Activated T-helper 1 cell treated with Interleukin-2 at 50 U/mL for 16 hours (primary cell): ENCODE results near the gene GPR15LG.
"Not testable (repeated sequence)": the region's sequence is repeated elsewhere in the genome, so short reads cannot be mapped to it uniquely, and the experiment has no call there.

ENCODE experiments used
- DNase-seq: peaks from one replicate; pipeline ENCODE4 v3.0.0-alpha.2; 2020; ENCODE audit warnings: low read depth

Gene GPR15LG

DNA sequence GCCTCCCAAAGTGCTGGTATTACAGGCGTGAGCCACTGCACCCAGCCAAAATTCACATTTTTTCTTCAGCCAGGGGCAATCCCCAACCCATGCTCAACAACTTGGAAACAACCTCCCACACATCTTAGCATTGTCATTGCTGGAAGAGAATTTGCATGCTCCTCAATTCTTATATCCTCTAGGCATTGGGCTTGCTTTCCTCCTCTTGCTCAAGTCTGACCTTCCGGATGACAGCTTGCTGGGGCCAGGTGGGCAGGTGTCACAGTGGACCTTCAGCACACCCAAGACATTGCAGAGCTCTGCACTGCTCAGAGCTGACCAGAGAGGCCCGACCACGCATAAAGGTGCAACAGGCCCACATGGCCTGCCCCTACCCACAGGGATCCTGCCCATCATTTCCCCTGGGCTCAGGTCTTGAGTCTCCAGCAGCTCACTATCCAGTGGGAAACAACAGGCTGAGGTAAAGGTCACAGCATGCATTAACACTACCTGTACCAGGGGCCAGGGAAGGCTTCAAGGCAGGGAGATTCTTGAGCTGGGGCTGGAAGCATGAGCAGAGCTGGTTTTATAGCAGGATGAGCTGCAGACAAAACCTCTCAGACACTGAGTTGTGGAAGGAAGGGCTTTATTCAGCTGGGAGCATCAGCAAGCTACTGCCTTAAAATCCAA, 6.8 kb upstream of the GPR15LG start:
- no peak for DNase-seq

DNA sequence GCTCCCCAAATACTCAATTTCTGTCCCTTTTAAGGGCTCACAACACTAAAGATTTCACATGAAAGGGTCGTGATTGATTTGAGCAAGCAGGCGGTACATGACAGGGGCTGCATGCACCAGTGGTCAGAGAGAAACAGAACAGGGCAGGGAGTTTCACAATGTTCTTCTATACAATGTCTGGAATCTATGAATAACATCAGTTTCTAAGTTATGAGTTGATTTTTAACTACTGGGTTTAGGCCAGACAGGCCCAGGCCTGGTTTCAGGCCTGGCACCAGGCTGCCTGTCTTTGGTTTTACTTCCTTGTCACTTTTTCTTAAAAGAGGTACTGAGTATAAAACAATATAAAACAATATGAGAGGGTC, 6.3 kb upstream of the GPR15LG start:
- not testable (repeated sequence) for DNase-seq

DNA sequence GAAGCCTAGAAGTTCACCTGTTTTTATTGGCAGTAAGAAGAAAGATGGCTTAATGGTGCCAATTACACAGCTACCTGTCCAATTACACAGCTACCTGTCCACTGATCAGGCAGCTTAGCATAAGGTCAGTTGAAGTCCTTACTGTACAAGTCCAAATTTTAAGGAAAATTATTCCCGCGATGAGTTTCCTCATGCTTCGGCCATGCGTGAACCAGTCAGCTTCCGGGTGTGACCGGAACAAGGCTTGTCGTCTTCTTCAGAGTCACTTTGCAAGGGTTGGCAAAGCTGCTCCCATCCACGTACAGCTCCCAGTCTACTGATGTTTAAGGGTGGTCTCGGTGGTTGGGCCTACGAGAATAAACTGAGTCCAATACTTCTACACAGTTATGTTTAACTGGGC, 5.2 kb upstream of the GPR15LG start:
- DNase-seq: not testable (repeated sequence)

DNA sequence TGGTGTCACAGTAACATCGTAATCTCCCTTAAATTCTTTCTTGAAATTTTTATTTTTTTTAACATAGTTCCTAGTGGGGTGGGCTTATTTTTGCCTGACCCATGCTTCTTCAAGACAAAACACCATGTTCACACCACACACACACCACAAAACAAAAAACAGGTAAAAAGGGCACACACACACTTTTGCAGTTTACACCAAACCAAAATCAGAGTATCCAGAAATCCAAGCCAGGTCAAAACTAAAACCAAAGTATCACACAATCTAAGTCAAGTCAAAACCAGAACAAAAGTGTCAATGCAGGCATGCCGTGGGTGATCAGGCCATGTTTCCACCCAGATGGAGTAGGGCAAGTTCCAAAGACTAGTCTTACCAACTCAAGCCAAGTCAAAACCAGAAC, 2.4 kb upstream of the GPR15LG start:
- not testable (repeated sequence) for DNase-seq

DNA sequence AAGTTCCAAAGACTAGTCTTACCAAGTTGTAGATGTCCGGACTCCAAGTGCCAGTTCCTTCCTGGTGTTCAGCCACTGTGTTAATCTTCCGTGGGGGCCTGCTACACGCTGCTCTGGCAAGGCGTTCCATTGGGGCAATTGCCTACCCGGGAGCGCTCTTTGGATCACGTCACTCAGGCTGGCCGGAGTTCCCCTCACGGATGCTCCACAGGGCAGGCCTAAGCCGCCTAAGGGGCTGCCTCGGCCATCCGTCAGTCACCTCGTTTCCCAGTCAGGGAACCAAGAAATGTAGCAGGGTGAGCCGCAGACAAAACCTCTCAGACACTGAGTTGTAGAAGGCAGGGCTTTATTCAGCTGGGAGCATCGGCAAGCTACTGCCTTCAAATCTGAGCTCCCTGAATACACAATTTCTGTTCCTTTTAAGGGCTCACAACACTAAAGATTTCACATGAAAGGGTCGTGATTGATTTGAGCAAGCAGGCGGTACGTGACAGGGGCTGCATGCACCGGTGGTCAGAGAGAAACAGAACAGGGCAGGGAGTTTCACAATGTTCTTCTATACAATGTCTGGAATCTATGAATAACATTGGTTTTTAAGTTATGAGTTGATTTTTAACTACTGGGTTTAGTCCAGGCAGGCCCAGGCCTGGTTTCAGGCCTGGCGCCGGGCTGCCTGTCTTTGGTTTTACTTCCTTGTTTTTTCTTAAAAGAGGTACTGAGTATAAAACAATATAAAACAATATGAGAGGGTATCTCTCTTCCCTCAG, 1.7 kb upstream of the GPR15LG start:
- DNase-seq: not testable (repeated sequence)

DNA sequence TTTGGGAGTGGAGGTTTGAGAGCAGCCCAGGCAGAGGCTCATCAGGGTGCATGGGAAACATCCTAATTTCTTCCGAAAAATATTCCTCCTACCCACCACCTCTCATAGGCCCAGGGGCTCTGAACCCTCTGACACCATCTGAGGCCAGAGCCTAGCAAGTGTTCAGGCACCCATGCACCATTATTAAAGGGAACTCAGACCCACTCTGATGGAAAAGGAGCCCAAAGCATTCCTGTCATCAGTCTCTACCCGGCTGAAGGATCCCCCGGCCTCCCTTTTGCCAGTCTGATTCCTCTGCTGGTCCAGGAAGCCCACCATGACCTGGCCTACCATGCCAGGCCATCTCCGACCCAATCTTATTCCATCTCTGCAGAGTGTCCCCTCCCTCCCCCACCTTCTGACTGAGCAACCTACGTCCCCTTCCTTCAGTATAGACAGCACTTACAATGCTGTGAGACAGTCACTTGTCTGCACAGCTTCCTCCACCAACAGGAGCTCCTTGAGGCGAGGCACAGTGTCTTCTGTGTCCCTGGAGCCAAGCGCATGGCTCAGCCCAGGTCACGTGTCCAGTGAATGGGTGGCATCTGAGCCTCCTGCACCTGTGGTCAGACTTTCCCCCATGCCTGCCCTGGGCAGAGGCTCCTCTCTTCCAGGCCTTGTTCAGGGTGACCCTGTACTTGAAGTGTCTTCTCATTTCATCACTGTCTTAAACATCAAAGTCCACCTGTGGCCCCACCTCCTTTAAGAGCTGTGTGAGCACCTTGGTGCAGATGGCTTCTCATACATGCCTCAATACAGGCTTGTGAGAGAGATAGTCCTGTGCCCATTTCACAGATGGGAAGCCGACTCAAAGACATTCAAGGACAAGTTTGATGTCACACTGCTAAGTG, 889 bp upstream of the GPR15LG start:
- DNase-seq: no peak

DNA sequence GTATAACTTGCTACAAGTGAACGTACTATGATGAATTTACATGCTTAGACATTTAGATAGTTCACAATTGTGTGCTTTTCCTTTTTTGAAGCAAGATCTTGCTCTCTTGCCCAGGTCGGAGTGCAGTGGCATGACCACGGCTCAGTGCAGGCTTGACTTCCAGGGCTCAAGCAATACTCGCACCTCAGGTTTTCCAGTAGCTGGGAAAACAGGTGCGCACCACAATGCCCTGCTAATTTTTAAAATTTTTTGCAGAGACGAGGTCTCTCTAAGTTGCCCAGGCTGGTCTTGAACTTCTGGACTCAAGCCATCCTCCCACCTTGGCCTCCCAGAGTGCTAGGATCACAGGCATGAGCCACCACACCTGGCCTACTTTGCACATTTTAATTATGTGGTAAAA, 1.8 kb downstream of the GPR15LG start:
- no peak for DNase-seq

DNA sequence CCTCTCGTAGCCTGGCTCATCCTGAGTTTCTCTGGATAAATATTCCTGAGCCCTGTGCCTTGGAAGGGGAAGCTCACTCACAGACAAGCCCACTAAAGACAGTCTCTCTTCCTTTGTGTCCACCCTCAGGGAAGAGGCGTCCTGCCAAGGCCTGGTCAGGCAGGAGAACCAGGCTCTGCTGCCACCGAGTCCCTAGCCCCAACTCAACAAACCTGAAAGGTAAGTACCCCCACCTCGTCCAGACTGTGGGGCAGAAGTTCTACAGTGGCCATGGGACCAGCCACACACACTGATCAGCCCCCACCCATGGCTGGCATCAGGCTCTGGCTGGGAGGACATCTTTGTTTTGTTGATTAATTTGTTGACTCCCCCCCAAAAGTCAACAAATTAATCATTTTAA, 2.8 kb downstream of the GPR15LG start:
- DNase-seq: no peak

DNA sequence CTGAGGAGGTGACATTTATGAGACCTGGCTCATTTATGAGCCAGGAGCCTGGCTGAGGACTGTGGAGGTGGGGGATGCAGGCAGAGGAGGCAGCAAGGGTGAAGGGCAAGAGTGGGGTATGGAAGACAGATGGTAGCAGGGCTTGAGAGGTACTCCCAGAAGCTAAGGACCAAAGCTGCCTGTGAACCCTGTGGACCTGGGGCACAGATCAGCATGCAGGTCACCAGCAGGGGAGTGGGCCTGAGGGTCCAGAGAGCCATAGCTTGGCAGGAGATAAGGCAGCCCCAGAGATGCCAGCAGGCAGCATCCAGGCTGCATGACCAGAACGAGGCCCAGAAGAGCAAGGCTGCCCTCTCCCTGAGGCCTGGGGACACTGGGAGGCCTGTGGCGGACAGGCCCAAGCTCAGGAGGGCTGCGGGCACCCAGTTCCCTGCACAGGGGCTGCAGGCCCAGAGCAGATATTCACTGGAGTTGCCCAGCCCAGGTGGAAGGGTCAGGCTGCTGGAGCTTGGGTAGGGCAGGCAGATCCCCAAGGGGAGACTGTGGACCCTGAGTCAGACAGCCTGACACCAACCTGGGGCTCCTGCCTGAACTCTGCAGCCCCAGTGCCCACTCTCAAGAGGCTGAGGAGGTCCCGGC, 3.4 kb downstream of the GPR15LG start:
- DNase-seq: no peak

DNA sequence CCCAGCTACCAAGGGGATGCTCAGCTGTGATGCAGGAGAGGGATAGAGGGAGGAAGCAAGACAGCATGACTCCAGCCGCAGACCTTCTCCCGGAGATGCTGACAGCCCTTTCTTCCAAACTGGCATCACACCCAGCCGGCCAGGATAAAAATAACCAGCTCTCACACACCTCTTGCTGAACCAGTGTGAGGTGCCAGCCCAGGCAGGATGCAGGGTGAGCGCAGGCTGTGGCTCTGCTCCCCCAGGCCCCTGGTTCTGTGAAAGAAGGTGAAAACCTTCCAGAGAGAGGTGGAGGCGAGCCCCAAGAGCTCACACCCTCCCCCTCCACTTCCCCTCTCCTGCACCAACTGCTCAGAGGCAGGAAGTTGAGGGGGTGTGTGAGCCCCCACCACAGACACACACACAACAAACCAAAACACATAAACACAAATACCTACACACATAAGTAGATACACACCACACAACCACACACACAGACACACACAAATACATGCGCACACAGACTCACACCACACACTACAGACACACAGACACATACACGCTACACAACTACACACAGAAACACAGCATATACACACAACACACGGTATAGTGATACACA, 4.0 kb downstream of the GPR15LG start:
- peak; percentile 28 for DNase-seq

DNA sequence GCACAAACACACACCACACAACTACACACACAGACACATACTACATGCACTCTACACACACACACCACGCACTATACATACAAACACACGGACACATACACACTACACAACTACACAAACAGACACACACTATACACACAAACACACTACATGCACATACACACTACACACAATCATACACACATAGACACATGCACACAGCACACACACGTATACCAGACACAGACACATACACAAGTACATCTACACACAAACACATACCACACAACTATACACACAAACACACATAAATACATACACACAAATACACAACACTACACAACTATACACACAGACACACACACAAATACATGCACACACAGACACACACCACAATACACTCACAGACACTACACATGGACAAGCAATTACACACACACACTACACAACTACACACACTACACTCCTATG, 4.6 kb downstream of the GPR15LG start:
- DNase-seq: no peak

DNA sequence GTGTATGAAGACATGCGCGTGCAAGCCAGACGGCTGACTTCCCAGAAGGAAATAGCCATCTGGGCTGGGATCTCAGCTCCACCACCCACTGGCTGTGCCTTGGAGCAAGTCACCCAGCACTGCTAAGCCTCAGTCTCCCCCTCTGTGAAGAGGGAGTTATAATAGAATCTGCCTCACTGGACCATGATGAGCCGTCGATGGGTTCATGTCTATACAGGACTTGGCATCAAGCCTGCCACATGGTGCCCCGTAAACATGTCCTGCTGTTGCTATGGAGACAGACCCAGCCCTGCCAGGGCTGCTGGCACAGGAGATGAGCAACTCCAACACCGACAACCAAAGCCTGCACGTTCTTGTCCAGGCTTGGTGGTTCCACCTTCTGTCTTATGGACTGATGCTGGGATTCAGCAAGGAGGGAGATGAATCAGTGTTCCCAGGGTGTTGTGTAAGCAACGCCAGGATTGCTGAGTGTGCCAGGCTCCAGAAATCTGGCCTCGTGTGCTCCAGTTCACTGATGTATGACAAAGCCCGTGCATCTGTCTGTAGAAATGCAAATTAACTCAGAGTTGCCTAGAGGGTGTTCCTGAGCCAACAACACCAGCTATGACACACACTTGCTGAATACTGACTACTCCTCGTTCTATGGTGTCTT, 5.6 kb downstream of the GPR15LG start:
- DNase-seq: no peak

DNA sequence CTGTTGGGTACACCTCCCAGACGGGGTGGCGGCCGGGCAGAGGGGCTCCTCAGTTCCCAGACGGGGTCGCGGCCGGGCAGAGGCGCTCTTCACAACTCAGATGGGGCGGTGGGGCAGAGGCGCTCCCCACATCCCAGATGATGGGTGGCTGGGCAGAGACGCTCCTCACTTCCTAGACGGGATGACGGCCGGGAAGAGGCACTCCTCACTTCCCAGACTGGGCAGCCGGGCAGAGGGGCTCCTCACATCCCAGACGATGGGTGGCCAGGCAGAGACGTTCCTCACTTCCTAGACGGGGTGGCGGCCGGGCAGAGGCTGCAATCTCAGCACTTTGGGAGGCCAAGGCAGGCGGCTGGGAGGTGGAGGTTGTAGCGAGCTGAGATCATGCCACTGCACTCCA, 6.8 kb downstream of the GPR15LG start:
- not testable (repeated sequence) for DNase-seq

DNA sequence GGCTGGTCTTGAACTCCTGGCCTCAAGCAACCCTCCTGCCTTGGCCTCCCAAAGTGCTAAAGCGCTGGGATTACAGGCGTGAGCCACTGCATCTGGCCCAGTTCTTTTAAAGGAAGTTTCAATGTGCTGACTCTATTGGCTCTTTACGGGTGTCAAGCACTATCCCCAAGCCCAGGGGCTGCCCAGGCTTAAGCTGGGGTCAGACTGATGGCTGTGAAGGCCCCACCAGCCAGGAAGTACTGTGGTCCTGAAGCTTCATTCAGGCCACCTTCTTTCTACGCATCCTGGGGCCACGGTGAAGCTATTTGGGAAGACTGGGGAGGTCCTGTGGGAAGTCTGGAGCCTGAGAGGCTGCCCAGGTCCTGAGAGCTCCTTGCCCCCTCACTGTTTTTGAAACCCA, 8.0 kb downstream of the GPR15LG start:
- no peak for DNase-seq

DNA sequence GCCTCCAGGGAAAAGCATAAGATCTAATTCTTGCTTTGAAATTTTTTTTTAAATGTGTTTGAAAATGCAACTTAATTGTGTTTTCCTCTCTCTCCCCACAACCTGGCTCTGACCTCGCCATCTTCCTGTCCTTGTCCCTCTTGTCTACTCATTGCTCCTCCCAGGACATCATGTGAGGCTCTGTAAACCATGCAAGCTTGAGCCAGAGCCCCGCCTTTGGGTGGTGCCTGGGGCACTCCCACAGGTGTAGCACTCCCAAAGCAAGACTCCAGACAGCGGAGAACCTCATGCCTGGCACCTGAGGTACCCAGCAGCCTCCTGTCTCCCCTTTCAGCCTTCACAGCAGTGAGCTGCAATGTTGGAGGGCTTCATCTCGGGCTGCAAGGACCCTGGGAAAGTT, 10.9 kb downstream of the GPR15LG start:
- no peak for DNase-seq

DNA sequence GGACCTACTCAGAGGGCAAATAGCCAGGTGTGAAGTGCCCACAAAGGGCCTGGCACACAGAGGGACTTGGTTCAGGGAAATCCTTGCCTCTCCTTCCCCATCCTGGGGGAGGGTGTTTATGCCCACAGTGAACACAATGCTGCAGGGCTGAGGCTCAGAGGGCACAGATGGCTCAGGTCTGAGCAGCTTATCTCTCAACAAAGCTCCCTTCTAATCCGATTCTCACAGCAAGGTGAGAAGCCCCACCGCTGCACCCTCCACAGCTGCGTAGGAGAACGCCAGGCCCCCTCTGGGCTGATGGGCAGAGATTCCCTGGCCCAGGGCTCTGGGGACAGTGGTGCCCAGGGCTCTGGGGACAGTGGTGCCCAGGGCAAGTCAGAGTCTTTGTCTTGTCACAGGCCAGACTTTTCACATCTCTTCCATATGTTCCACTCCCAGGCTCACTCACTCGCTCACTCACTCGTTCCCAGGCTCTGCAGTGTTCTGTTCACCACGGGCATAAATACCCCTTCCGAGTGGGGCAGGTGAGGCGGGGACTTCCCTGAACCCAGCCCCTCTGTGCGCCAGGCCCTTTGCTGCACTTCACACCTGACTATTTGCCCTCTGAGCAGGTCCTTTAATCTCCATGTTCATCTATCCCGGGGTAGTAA, 12.1 kb downstream of the GPR15LG start:
- DNase-seq: no peak

DNA sequence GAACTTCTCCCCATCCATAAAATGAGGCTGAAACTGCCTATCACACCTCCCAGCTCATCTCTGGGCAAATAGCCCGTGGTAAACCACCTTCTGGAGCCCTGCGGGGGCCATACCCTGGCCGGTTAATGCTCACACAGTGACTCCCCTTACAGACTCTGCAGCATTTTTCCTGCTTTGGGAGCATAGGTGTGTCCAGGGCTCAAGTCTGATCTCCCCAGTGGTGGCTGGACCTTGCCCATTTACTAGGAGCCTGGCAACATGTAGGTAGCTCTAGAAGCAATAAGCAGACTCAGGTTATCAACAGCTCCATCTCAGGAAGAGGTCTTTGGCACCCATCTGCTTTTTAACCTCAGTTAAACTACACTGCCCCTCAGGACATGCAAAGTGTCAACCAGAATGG, 15.2 kb downstream of the GPR15LG start:
- DNase-seq: no peak

DNA sequence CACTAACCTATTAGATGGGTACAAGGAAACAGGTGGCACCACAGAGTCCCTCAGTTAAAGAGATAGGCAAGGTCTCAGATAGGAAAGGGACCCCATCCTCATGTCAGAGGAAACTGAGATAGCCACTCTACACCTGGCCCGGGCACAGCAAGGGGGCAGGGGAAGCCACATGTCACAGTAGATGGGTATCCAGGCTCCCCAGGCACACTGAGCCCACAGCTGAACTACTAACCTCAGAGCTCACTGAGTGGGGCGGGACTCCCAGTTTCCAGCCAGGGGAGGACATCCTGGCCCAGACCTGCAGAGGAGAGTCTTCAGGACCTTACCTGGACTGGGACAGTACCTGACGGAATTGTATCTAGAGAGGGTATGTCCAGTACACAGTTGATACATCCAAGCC, 17.0 kb downstream of the GPR15LG start:
- DNase-seq: no peak

DNA sequence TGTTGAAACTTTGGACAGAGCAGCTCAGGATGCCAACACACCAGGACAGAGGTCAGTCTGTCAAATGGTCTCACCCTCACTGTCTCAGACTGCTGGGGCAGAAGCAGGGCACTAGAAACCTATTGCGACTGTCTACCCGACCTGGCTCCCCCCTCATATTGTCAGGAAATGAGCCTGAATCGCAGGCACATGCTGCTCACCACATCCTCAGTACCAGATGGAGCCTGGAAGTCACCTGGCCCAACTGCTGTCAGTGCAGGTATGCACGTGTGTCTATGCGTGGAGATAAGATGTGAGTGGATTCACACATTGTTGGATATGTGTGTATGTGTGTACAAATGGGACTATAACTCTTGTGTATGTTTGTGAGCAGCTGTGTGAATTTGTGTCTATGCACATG, 17.5 kb downstream of the GPR15LG start:
- DNase-seq: no peak

DNA sequence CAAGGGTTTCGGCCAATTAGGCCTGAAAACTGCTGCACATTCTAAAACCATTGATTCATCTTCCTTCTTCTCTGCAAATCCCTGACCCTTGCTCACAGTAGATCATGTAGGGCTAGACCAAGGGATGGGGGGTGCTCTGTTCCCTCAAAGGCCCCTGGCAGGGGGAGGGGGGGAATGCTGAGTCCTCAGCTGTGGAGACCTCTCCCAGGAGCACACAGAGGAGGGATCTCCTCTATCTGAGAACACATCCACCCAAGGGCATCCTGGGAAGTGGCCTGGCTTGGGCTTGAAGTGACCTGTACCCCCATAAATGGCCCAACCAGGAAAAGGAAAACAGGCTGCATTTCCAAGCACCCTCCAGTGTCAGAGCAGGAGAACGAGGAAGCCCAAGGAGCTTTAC, 19.7 kb downstream of the GPR15LG start:
- no peak for DNase-seq
